Occipital lobe (tissue), 2 donors: Measurements from ENCODE around the gene PPP2R2C. TPM values are rescaled to one million over a fixed set of nuclear protein-coding genes. Genes with fewer than 3 reads are reported as not detected.

Experiments
- DNase-seq: peaks from one replicate; lab custom pipeline; 2025; lab: John Stamatoyannopoulos, UW
- total RNA-seq: library from RNA; depleted of rRNA; stranded (reverse); fragments of >200 nt; gene quantifications from one replicate; pipeline ENCODE4 v1.2.3, GENCODE V29; 2014

PPP2R2C gene
- total RNA-seq, 1 donor from 2014 or later: 44.1 TPM

GRCh38 chr4:6469898-6470501 lies 2.4 kb downstream of the PPP2R2C start:
- no peak for DNase-seq

- DNase-seq: no peak
Measured at GRCh38 chr4:6469144-6469543, 3.3 kb downstream of the PPP2R2C start.

GRCh38 chr4:6468376-6468775 lies 4.0 kb downstream of the PPP2R2C start:
- DNase-seq: no peak

- DNase-seq: no peak
Measured at GRCh38 chr4:6467600-6467999, 4.8 kb downstream of the PPP2R2C start.

- no peak for DNase-seq
Measured at GRCh38 chr4:6466756-6467381, 5.5 kb downstream of the PPP2R2C start.

- no peak for DNase-seq
Measured at GRCh38 chr4:6465955-6466354, 6.5 kb downstream of the PPP2R2C start.

- no peak for DNase-seq
Measured at GRCh38 chr4:6464842-6465588, 7.4 kb downstream of the PPP2R2C start.

- peak; percentile 81 for DNase-seq
Measured at GRCh38 chr4:6463311-6464289, 8.8 kb downstream of the PPP2R2C start.

GRCh38 chr4:6461301-6462165 lies 10.9 kb downstream of the PPP2R2C start:
- DNase-seq: no peak

- no peak for DNase-seq
Measured at GRCh38 chr4:6460876-6461275, 11.5 kb downstream of the PPP2R2C start.

GRCh38 chr4:6458528-6458927 lies 13.9 kb downstream of the PPP2R2C start:
- DNase-seq: no peak

GRCh38 chr4:6456450-6456849 lies 16.0 kb downstream of the PPP2R2C start:
- no peak for DNase-seq

- DNase-seq: no peak
Measured at GRCh38 chr4:6454112-6454910, 18.1 kb downstream of the PPP2R2C start.

- DNase-seq: no peak
Measured at GRCh38 chr4:6453688-6453990, 18.8 kb downstream of the PPP2R2C start.

- no peak for DNase-seq
Measured at GRCh38 chr4:6452897-6453687, 19.3 kb downstream of the PPP2R2C start.

GRCh38 chr4:6452116-6452896 lies 20.1 kb downstream of the PPP2R2C start:
- no peak for DNase-seq

- no peak for DNase-seq
Measured at GRCh38 chr4:6451309-6451708, 21.1 kb downstream of the PPP2R2C start.

- DNase-seq: no peak
Measured at GRCh38 chr4:6450709-6451108, 21.7 kb downstream of the PPP2R2C start.
